Activated CD4-positive, alpha-beta T cell treated with anti-CD3 and anti-CD28 coated beads, Interleukin-2, Interleukin-4, amounts not matched to agents 100 ng/mL and 50 ng/mL, durations not matched to agents 16 hours and 8 hours (primary cell): ENCODE measurements around the gene LSM3.
A peak's percentile ranks its signal among the peaks of the same experiment; 100 is the strongest.

Experiments
- DNase-seq: peaks from one replicate; pipeline ENCODE4 v3.0.0-alpha.2; 2020; ENCODE audit warnings: low spot score

Gene LSM3

GRCh38 chr3:14178247-14179113 lies at the start of gene LSM3, which contains the start of gene XPC:
Gene LSM3 (plus strand): TSS chr3:14178817. CDS start chr3:14178861, 44 bp downstream.
Gene XPC (minus strand): TSS chr3:14178601. CDS start chr3:14178568, 33 bp downstream.
- DNase-seq: peak; percentile 99

- no peak for DNase-seq
These were observed 49.3 kb upstream of the LSM3 start for GRCh38 chr3:14129296-14129695.

- DNase-seq: no peak
These were observed 48.4 kb upstream of the LSM3 start for GRCh38 chr3:14130230-14130629.

- no peak for DNase-seq
These were observed 47.9 kb upstream of the LSM3 start for GRCh38 chr3:14130707-14131106.

- no peak for DNase-seq
These were observed 47.5 kb upstream of the LSM3 start for GRCh38 chr3:14131134-14131533.

- no peak for DNase-seq
These were observed 46.5 kb upstream of the LSM3 start for GRCh38 chr3:14132120-14132519.

- no peak for DNase-seq
These were observed 45.9 kb upstream of the LSM3 start for GRCh38 chr3:14132689-14133088.

- no peak for DNase-seq
These were observed 45.3 kb upstream of the LSM3 start for GRCh38 chr3:14133188-14133800.

- DNase-seq: no peak
These were observed 44.7 kb upstream of the LSM3 start for GRCh38 chr3:14133876-14134275.

GRCh38 chr3:14134291-14134690 lies 44.3 kb upstream of the LSM3 start:
- no peak for DNase-seq

GRCh38 chr3:14135581-14135980 lies 43.0 kb upstream of the LSM3 start:
- DNase-seq: no peak

GRCh38 chr3:14137004-14137403 lies 41.6 kb upstream of the LSM3 start:
- DNase-seq: no peak

- DNase-seq: no peak
These were observed 41.2 kb upstream of the LSM3 start for GRCh38 chr3:14137445-14137844.

- no peak for DNase-seq
These were observed 40.3 kb upstream of the LSM3 start for GRCh38 chr3:14138109-14138877.

- no peak for DNase-seq
These were observed 39.5 kb upstream of the LSM3 start for GRCh38 chr3:14138878-14139655.

- no peak for DNase-seq
These were observed 38.8 kb upstream of the LSM3 start for GRCh38 chr3:14139771-14140170.

- no peak for DNase-seq
These were observed 37.9 kb upstream of the LSM3 start for GRCh38 chr3:14140668-14141067.

- DNase-seq: no peak
These were observed 37.5 kb upstream of the LSM3 start for GRCh38 chr3:14141144-14141543.

GRCh38 chr3:14141602-14142341 lies 36.8 kb upstream of the LSM3 start:
- no peak for DNase-seq

GRCh38 chr3:14142567-14143270 lies 35.9 kb upstream of the LSM3 start:
- peak; percentile 25 for DNase-seq
